HG02678 (cell line): ENCODE data around the gene ENOX1.

Experiments
- ATAC-seq: cut with Tn5 transposase; IDR thresholded peaks from one replicate; pipeline ENCODE4 v1.9.1; 2021; ENCODE audit warnings: mild to moderate bottlenecking, moderate library complexity; ENCODE audit not compliant: unreplicated experiment

ENOX1 gene

DNA sequence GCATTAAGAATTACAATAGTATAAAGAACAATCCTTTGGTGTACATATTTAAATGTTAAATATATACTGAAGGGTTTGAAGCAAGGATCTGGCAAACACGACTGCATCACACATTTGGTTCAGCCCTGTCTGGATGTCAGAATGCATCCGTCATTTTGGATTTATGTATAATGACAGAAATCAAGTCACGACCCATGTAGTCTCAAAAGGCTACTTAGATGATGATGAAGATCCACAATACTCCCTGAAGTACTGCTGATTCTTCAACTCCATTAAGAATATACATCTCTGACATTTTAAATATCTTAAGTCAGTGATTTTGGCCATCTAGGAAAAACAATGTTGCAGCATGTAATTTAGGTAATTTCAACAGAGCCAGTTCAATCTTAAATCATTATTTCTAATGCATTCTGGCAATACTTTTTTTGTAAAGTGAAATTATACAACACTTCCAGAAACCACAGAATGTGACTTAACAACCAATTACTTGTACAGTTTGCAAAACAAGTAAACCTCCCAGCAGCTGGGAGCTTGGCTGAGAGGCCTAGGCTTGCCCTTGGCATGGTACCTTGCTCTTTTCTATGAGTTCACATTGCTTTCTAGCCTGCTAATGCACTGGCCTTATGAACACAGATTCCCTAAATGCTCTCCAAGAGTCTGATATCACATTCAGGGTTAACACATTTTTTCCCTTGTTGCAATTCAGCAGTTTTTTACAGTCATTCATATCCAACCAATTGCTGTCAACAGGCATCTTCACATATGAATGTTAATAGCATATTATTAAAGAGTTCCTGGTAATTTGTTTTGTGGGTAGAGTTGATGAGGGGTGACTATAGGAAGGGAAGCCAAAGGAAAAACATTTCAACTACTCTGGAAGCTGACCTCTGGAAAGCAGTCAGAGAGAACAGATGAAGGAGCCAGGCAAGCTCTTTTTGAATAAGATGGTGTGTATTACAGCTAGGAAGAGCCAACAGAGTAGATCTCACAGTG lies 175.2 kb downstream of the ENOX1 start:
- no peak for ATAC-seq

- no peak for ATAC-seq
Measured at GRCh38 chr13:43608400-43609137, 178.2 kb downstream of the ENOX1 start.

GRCh38 chr13:43597599-43597945 lies 189.2 kb downstream of the ENOX1 start:
- ATAC-seq, result no peak

- no peak for ATAC-seq
Measured at GRCh38 chr13:43596924-43597598, 189.7 kb downstream of the ENOX1 start.

DNA sequence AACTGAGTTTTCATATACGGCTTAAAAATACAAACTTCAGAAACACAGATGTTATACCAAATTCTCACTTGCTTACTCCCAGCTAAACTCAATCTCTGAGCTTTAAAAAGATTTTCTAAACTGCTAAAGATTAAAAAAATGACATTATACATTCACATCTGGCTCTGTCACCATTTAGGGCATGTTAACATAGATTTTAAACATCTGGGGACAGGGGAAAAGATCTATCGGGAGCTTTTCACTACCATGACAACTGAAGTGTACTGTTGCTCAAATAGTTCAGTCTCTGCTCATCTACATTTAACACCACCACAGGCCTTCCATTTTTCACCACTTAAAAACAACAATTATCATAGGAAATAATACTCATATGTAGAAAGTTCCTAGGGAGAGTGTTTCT lies 190.8 kb downstream of the ENOX1 start:
- no peak for ATAC-seq

DNA sequence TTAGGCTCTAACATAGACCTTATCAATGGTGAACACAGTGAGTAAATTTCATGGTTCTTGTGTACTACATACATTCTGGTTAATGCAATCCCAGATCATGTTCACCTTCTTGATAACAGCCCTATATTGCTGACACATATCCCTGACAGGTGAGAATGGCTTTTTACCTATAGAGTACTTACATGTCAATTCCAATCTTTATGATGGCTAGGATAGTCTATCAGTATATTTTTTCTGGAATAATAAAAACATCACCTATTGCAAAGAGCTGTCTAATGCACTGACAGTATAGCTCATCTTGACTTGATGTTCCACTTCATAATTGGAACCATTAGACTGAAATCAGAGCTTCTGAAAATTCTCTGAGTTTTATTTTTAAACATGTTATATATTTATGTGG lies 199.4 kb downstream of the ENOX1 start:
- no peak for ATAC-seq

DNA sequence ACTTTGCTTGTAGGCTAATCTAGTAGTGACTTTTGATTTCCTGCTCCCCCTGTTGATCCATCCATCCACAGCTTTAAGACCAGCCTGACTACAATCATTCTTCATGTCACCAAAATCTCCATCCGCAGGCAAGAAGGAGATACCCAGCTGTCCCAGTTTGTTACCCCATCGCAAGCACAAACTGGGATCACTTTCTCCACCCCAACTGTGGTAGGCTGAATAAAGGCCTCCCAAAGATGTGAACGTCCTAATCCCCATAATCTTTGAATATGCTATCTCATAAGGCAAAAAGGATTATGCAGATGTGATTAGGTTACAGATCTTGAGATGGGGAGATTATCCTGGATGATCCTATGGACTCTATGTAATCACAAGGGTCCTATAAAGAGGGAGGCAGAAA lies 202.0 kb downstream of the ENOX1 start:
- ATAC-seq, result no peak

DNA sequence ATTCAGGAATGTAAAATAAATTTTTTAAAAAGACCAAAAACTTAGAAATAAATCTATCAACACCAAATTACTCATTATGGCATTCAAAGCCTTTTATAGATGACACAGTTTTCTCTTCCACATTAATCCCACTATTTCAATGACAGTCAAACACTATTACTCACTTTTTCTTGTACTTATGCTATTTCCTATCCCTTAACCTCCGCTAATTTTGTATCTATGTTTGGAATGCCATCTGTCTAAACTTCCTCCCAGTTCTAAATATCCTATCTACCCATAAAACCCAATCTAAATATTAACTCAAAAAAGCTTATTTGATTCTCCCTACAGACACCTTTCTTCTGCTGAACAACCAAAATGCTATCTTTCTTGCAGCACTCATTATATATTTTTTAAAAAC lies 203.5 kb downstream of the ENOX1 start:
- ATAC-seq, result no peak

DNA sequence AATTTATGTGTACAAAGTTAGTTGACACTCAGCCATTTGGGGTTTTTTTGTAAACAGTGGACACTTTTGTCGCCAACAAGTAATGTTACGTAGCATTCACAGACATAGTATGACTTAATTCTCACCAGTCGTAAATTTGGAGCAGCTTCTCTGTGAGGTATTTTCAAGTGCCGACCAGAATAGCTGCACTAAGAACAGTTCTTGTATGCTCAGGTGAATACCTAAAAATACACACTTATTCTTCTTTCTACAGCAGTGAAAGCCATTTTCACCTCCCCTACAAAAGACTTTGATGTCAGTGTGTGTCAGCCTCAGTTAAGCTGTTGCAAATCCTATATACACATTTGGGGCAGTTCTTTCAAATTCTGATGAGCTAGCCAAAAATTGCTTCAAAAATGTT lies 206.5 kb downstream of the ENOX1 start:
- ATAC-seq, result no peak

GRCh38 chr13:43579321-43579720 lies 207.5 kb downstream of the ENOX1 start:
- ATAC-seq, result no peak

DNA sequence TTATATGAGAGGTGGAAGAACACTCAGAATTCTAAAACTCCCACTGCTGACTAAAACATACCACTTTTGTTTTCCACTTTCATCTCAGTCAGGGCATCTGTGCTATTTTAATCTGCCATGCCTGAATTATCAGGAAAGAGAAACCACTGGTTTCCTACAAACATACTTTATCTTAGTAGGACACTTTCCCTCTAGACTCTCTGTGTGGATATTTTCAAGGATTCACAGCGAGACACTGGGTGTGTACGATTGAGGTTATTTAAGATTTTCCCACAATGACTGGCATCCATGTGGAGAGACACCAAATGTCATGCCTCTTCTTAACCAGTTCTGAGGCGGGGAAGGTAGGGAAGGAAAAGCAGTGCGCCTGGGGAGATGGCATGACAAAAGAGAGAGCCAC lies 212.2 kb downstream of the ENOX1 start:
- ATAC-seq, result no peak

DNA sequence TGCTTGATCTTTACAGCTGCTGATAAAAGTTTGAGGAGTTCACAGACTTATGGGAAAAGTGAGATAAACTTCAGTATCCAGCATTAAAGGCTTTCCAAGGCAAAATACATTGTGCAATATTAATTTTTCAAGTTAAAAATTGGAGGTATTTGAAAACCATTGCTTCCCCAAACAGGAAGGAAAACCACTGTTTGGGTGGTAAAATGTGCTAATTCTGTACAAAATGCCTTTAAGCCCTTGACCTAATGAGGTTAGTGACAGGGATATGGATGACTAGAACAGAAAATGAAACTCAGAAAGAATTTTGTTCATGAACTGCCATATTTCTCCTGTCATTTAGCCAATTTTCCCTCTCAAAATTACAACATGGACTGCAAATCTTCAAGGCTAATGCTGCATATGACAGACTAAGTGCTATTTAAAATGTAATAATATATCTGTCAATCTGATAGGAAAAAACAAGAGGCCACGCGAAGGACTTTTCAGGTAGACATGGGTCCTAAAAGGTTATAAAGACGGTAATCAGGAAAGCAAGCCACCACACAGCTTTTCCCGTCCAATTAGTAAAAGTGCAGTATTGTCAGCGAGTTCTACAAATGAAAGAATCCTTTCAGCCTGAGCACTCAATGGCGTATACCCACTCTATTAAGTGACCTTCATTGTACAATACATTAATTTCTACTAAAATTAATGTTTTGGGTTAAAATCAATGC lies 212.8 kb downstream of the ENOX1 start:
- no peak for ATAC-seq

DNA sequence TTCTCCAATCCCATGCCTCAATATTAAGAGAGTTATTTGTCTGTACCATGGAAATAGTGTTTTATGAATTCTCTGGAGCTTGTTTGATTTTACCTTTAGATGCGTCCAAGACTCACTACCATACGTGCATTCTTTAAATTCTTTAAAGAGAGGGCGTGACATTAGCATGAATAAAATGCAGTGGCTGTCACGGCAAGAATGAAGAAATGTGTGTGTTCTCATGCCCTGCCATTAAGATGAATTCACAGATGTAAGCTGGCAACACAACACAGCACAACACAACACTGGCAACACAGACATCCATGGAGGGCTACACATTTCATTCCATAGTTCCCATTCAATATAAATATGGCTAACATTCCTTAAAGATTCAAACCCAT lies 213.4 kb downstream of the ENOX1 start:
- ATAC-seq, result no peak

DNA sequence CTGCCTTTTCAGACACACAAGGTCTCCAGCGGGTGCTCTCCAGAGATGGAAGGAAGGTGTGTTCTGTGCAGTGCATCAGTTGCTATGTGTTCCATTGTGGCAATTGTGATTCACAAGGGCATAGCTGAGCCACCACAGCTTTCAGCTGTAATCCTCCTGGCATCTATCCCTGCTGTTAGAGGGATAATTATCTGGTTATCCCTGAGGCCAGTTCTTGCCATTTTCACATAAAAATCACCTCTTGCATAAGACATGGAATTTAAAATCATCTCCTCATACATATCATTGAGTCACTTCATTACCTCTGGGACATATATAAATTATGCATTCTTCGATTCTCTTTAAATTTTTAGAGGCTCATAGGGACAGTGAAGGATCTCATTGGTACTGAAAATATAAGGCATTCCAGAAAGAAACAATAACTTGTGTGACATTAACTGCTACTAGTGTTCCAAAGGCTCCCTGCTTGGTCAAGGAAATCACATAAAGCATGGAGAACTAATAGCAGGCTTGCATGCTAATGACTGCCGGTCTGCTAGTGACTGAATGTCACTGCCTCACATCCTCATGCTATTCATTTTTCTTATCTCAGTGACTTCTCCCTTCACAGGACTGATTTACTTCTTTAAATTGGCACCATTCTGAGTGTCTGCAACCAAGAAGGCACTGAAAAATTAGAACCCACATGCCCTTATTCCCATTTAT lies 214.0 kb downstream of the ENOX1 start:
- no peak for ATAC-seq

DNA sequence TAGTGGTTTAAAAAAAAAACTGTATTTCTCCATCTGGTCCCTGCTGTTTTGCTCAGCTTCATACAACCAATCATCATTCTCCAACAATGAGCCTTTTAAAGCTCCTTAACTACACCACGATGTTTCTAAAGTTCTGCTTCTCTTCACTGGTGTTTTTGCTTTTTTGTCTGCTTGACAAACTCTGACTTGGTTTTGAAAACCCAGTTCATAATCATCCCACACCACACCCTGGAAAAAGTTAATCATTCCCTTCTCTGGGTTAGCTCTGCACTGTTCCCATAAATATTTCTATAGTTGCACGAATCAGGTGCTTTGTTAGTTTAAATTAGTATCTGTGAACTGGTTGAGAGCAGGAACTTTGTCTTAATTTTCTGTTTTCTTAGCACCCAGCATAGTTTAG lies 217.1 kb downstream of the ENOX1 start:
- ATAC-seq, result no peak

- no peak for ATAC-seq
Measured at GRCh38 chr13:43567608-43568007, 219.2 kb downstream of the ENOX1 start.

GRCh38 chr13:43564952-43565351 lies 221.8 kb downstream of the ENOX1 start:
- no peak for ATAC-seq

GRCh38 chr13:43561081-43561480 lies 225.7 kb downstream of the ENOX1 start:
- ATAC-seq, result no peak

DNA sequence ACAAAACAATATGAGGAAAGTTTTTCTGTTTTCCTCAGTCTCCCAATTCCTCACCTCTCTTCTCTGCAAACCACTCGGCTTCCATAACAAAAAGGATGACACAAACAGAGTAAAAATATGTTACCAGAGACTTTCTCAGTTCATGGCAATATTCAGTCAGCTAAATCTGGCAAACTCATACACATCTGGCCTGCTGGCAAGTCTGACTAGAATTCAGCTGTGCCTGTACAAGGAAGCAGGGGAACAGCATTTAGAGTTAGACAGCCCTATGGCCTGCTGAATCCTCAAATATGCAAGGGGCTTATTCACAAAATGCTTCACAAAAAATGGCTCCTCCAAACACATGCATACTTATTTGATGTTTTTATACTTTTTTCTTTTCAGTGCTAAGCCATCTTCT lies 227.8 kb downstream of the ENOX1 start:
- ATAC-seq, result no peak

GRCh38 chr13:43558326-43558725 lies 228.4 kb downstream of the ENOX1 start:
- ATAC-seq, result no peak
